Stimulated activated CD8-positive, alpha-beta memory T cell treated with anti-CD3 and anti-CD28 coated beads, Interleukin-7, amount 100 ng/mL, for 24 hours (primary cell): ENCODE measurements around the gene H1-8.

Experiments used
- DNase-seq: peaks from one replicate; pipeline ENCODE4 v3.0.0-alpha.2; 2020; ENCODE audit warnings: low read depth

H1-8 gene

DNA sequence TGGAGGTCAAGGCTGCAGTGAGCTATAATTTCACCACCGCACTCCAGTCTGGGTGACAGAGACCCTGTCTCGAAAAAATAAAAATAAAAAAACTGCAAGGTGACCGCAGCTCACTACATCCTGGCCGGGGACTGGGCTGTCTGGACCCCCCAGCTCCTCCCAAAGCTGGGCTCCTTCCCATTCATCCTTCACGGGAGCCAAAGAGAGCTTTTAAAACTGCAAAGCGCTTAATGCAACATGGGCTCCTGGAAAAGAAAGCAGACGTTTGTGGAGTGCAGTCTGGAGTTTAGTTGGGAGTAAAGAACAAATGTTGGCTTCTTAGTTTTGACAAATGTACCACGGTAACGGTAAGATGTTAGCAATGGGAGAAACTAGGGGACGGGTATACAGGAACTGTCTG is 51.4 kb downstream of the H1-8 start:
- DNase-seq = no peak

DNA sequence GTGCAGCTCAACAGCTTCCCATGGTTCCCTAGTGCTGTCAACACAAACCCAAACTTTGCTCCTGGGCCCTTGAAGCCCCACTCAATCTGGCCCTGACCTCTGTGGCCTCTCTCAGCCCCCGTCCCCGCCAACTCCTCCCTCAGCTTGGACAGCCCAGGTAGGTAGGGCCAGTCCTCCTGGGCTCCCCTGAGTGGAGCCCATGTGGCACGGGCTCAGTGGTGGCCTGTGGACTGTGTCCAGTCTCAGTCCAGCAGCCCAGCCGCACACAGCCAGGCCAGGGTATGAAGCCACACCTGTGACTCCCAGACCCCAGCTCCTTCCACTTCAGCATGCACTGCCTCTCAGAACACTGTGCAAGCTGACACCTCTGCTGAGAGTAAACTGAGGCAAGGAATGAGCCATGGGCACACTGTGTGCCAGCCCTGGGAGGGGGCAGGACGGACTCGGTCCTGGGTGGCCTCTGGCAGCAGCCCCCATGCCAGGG is 52.0 kb downstream of the H1-8 start:
- no peak for DNase-seq

DNA sequence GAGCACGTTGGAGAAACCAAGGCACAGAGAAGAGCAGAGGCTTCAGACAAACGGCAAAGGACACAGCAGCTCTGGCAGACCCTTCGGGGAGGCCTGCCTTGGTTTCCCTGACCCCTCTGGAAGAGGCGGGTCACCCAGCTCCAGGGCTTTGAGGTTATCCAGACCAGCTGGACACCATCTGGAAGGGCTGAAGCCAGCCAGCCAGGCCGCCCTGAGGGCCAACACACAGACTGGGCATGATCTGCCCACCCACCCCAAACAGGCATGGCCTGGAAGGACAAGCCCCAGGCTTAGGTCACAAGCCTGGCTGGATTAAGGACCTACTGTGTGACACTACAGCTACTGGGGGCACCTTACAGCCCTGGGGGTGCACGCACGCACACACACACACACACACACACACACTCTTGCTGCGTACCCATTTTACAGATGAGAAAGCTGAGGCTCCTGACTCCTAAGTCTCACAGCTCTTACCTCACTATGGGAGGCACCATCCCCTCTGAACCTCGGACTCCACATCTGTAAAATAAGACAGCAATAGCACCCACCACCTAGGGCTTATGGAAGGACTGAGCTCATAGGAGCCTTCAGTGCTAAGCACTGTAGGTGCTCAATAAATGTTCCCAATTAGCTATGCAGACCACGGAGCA is 52.7 kb downstream of the H1-8 start:
- no peak for DNase-seq

DNA sequence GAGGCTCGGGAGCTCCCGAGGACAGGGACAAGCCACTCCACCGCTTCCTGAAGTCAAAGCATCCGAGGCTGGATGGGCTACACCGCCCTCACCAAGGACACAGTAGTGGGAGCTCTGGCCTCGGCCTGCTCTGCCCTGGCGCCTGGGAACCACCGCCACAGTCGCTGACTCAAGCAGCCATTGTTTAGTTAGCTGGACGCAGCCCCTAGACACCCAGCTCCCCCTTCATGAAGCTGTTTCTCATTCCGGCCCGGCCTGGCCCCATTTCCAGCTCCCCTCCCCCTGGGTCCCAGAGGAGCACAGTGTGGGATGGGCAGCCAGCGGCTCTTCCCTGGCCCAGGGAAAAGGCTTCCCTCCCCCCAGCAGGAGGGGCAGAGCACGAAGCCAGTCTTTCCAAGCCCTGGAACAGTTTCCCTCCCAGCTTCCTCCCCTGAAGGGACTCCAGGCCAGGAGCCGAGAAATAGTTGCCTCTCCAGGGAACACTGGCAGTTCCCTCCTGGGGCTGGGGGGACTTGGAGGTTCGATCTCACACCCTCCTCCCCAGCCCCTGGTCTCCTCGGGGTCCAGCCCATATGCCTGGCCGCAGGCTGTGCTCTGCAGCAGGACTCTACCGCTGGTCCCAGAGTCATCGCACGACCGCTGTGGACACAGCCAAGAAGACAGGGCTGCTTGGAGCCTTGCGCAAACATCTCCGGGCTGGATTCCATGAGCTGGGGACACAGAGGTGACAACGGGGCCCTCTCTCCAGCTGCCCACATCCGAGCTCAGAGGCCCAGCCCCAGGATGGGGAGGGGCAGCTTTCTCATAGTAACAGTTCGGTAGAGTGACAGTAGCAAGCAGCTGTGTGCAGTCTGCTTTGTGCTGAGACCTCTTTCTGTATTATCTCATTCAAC is 53.5 kb downstream of the H1-8 start:
- DNase-seq = no peak

DNA sequence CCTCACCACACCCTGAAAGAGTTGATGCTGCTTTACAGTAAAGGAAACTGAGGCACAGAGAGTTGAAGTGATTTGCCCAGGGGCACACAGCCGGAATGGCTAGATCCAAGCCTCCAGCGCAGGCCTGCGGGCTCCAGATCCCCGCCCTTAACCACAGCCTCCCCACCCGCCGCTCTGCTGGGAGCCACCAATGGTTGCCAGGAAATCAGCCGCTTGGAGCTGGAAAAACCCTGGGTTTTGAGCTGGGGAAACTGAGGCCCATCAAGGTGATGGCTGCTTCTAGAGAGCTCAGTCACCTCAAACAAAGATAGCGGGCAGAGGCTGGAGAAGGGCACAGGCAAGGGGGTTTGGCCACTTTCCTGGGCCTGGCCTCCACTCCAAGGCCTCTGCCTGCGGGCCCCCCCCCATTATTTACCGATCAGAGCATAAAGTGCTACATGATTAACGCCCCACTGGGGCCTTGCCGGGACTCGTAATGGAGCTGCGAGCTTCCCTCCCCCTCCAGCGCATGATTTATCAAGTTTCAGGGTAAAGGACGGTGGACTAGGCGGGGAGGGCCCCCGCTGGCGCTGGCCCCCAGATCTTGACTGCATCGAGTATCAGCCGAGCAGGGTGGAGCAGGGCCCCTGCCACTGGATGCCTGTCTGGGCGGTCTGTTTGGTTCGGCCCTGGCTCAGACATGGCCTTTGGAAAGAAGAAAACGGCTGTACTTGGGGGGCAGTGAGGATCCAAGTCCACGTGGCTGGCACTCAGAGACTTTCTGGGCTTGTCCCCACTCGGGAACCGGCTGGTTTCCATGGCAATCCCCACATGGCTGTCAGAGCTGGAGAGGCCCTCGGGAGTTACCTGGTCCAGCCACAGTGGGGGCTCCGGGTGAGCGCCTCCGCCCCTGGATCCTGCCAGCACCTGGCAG is 54.4 kb downstream of the H1-8 start:
- no peak for DNase-seq

DNA sequence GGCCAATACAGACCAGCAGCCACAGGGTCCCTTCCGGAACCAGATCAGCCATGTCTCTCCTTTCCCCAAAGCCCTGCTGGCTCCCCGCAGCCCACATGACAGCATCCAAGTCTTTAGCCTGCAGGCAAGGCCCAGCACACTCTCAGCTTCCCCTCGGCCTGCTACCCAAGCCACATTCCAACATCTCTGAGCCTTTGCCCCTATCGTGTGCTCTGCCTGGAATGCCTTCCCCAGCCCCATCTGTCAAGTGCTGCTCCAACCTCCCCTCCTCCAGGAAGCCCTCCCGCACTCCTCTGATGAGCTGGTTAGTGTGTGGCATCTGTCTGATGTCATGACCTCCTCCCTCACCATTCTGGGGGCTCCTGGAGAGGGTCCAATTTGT is 55.0 kb downstream of the H1-8 start:
- no peak for DNase-seq

DNA sequence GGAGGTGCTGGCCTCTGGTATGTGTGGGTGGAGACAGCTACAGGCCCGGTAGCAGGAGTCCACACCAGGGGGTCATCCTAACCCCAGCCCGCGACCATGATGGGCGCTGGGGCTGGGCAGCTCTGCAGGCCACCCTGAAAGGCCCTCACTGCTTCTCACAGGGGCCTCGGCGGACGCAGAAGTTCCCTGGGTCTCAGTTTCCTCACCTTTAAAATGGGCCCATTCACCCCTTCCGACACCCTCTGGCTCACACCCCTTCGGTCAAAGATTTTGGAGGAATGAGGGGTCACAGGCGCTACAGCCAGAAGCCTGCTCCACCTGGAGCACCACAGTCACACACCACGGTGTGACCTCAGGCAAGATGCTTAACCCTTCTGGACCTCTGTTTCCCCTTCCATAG is 55.5 kb downstream of the H1-8 start:
- no peak for DNase-seq

DNA sequence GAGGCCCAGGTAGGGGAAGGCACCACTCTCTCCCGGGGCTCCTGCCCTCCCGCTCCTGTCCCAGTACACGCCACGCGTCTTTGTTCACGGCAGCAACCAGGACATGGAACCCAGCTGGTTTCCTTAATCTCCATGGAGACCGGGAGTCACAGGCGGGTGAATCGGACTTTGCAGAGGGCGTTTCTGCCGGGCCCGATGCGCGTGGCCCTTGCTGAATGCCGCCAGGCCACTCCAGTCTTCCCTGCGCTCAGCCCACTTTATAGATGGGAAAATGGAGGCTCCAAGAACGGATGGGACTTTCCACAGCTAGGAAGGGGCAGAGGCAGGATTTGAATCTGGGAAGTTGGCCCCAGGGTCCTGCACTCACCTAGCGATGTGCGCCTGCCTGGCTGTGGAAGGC is 56.1 kb downstream of the H1-8 start:
- DNase-seq = no peak

DNA sequence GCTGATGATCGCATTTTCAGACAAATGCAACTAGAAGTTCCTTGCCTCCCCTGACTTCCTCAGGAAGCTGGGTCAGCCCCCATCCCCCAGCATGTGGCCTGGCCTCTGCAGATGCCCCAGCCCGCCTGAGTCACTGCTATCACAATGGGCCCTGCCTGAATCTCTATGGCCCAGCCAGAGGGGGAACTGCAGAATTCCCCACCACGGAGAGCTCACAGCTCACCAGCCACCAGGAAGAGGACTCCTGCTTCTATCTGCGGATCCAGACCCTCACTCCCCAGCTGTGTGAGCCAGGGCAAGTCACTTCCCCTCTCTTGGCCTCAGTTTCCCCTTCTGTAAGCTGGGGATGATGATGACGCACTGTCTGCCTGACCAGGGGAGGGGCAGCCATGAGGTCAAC is 56.6 kb downstream of the H1-8 start:
- DNase-seq = no peak

DNA sequence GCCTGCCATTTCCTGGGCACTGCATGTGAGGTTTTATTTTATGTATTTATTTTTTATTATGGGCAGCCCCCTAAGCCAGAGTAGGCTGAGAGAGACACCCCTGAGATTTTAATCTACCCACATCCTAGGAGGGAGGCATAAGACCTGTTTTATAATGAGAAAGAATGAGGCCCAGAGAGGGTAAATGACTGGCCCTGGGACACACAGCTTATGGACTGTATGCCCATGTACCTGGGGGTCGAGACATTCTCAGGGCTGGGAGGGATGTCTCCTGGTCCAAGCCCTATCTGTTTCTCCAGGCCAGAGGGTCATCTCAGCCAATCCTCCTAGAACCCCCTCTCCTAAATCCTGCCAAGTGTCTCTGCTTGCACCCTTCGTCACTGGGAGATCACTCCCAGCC is 57.4 kb downstream of the H1-8 start:
- DNase-seq = no peak
